Measurements from ENCODE around the gene C3.
"Not testable (repeated sequence)": the region's sequence is repeated elsewhere in the genome, so short reads cannot be mapped to it uniquely, and the experiment has no call there.

The C3 gene

DNA sequence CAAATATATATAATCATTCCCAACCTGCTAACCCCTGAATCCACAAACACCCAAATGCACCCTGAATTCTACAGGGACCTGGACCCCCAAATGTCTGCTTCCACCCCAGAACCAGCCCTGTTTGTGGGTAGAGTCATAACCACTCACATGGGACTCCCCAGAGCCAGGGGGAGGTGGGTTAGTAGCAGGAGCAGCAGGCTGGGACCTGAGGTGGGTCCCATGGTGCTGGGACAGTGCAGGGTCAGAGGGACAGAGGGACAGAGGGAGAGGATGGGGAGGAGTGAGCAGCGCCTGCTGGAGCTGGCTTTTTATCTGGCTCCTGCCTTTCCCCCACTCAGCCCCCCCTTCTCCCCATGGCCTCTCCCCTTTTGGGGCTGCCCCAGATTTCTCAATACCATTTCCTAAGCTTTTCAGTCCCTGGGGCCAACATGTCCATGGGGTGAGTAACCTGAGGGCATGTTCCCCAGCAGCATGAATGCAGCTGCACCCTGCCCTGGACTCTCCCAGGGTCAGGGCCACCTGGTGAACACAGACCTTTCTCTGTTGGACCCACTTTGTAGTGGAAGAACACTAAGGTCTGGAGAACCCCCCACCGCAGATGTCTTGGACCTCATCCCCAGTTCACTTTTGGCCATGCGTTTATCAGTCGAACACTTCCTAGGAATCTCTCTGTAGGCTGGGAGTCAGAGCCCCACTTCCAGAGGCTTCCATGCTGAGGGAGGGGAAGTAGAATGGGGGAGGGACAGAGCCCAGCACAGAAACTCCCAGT is at the start of gene C3:
Gene C3, minus strand, starts transcription at position 282 of the 769 bp plus-strand sequence. Its CDS starts 61 bp downstream, at position 221.
- DNase-seq (ENCODE audit: low read depth in 3 of 3): no peak

DNA sequence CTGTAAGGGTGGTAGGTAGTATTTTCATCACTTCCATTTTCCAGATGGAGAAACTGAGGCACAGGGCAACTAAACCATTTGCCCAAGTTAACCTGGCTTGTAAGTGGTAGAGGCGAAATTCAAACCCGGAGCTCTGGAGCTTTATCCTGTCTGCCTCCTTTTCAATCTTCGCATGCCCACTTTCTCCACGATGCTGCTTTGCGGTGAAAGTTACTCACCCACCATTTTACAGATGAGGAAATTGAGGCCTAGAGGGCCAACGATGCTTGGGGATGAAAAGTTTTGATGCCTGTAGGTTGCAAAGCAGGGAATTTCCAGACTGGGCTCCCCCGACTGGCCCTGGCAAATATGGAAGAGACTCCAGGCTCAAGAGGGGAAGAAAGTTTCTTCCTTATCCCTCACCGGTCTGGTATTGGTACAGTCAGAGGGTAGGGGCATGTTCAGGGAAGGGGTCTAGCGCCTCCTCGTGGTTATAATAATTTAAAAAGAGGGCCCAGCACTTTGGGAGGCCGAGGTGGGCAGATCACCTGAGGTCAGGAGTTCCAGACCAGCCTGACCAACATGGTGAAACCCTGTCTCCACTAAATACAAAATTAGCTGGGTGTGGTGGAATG is 48.7 kb upstream of the C3 start:
- no peak for DNase-seq (ENCODE audit: low read depth in 3 of 3)

DNA sequence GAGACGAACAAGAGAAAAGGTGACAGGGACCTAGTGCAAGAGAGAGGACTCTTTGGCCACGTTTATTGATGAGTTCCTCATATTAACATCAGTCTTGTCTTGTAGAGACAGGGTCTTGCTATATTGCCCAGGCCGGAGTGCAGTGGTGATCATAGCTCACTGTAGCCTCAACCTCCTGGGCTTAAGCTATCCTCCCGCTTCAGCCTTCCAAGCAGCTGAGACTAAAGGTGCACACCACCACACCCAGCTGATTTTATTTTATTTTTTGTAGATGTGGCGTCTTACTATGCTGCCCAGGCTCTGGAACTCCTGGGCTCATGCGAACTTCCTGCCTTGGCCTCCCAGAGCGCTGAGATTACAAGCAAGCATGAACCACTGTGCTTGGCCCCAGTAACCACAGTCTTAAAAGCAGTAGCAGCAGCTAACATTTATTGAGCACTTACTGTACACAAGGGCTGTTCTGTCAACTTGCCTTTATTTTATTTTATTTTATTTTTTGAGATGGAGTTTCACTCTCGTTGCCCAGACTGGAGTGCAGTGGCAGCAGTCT is 47.9 kb upstream of the C3 start:
- no peak for DNase-seq (ENCODE audit: low read depth in 3 of 3)

DNA sequence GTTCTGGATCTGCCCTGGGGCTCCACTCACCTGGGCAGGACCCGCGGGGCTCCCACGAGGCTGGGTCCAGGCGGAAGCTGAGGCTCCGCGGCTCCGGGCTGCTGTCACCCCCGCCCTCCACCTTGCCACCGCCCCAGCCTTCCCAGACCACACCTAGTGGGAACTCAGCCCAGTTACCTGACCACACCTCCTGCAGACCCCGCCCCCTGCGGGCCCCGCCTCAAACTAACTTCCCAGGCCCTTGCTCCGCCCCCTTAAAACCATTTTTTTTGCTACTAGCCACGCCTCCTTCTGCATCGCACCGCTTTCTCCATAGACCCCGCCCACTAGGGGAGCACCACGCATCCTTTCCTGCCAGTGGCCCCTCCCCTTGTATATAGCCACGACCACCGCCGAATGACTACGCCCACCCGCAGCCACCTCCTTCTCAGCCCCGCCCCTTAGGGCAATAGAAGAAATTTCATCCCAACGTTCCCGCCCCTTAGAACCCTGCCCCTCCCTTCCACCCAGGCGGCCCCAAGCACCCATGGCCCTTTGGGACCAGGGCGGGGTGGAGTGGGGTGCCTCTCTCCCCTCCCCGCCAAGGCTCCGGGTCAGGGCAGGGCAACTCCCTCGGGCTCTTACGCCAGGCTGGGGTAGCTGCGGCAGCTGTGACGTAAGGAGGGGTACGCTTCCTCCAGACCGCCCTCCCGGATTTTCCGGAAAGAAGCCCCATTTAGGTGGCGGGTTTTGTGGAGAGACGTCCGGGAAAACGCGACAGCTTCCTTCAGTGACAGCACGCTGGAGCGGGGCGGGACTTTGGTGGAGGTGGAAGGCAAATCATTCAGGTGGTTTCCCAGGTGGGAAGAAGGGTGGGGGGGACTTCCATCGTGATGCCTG is 47.1 kb upstream of the C3 start, which contains the start of gene SH2D3A:
Gene SH2D3A, minus strand, starts transcription at position 79 of the 879 bp plus-strand sequence. CDS start 3,687 bp downstream, outside the sequence.
- peak; percentile 88 to 94 (median 93) for DNase-seq (ENCODE audit: low read depth in 3 of 3)

DNA sequence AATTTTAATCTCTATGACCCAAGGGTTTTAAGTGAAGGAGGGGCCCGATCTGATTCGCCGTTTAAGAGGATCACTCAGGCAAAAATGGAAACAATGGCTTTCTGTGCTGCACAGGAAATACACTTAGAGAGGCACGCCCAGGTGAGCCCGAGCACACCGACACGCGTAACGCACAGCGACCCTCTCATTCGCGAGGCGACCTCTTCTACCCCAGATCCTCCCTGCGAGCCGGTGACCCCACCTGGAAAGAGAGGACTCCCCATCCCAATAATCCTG is 46.6 kb upstream of the C3 start:
- no peak for DNase-seq (ENCODE audit: low read depth in 3 of 3)

DNA sequence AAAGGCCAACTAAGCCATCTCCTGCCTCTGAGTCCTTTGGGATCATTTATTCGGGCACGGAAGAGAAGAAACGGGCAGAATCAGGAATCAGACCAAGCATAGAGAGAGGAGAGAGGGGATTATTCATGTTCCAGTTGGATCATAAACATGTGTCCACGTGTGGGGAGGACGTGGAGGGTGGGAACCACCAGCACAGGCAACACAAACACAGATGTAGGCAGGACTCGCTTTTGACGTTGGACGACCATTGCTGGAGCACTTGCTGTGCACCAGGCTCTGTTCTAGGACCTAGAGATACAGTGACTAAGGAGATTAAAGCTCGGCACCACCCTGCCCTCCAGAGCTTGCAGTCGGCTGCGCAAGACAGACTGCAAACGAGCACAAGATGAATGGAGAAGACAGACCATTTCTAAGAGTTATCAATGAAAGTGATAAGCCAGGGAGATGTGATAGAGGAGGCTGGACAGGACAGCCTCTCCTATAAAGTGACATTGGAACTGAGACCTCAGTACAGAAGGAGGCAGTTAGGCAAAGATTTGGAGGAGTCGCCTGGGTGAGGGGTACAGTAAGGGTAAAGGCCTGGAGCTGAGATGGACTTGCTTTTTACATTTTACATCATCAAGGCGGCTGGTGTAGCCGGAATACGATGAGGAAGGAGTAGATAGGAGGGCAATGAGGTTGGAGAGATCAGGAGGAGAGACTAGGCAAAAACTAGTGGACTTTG is 46.1 kb upstream of the C3 start:
- no peak for DNase-seq (ENCODE audit: low read depth in 3 of 3)

DNA sequence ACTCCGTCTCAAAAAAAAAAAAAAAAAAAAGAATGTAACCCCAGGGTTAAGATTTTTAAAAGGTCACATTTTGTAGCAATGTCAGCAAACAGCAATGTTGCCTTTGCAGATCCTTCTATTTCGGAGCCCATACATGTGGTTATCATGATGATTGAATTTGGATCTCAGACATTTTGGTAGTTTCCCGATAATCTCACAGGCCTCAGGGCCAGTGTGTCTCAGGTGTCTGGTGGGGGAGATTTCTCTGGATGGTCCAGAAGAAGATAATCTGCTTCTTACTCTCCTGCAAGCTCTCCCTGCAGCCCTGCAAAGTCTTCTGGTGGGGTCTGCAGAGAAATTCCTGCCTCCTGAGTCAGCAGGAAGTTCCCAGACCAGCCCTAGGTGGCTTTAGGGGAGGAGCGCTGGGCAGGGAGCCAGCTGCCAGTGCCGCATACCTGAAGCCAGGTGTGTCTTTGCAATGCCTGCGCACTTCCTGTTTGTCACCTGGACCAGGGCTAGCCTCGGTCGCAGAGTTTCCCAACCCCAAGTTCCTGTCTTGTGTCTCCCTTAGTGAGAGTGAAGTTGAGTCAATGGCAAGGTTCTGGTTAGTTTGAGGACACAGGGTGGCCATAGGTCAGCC is 45.4 kb upstream of the C3 start:
- DNase-seq (ENCODE audit: low read depth in 3 of 3): no peak

DNA sequence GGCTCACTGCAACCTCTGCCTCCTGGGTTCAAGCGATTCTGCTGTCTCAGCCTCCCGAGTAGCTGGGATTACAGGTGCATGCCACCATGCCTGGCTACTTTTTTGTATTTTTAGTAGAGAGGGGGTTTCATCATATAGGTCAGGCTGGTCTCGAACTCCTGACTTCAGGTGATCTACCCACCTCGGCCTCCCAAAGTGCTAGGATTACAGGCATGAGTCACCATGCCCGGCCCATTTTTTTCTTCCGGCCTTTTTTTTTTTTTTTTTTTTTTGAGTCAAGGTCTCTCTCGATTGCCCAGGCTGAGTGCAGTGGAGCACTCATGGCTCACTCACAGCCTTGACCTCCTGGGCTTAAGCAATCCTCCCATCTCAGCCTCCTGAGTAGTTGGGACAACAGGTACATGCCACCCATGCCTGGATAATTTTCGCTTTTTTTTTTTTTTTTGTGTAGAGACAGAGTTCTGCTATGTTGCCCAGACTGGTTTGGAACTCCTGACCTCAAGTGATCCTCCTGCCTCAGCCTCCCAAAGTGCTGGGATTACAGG is 41.9 kb upstream of the C3 start:
- not testable (repeated sequence) for DNase-seq (ENCODE audit: low read depth in 3 of 3)

DNA sequence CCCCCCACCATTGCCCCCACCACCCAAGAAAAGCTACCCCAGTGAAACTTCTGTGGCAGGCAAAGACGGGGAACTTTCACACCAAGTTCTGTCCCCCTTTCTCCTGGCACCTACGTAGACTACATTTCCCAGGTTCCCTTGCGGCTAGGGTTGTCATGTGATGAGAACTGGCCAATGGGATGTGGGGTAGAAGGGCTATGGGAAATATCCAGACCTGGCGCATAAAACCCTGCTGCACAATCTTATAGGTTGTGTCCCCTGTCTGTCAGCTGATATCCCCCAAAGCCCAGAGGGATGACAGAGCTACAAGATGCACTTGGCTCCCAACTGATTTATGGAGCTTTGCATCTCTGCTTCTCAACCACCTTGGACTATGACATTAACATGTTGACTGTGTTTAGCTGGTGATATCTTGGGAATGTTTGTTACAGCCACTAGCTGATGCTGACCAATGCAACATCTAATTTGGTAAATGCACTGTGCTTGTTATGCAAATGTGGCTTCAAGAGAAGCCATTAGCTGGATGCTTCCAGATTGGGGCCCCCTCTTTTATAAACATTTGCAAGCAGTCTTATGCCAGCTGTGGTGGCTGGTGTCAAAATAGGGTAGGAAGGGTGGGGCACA is 40.7 kb upstream of the C3 start:
- no peak for DNase-seq (ENCODE audit: low read depth in 3 of 3)

DNA sequence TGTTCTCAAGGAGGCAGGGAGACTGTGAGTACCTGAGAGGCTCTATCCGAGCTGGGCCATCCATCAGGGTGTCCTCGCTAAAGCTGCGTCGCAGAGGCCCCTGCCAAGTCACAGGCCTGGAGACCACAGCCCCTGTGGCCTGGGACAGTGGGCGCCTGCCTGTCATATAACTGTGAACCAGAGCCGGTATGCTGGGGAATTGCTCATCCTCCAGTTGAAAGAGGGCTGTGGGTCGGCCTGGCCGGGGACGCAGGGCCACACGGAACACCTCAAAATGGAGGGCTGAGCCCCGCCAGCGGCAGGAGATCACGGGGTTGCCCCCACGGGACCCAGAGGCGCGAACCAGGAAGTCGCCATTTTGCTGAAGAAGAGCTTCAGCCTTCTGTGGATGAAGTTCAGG is 40.2 kb upstream of the C3 start:
- DNase-seq (ENCODE audit: low read depth in 3 of 3): no peak

DNA sequence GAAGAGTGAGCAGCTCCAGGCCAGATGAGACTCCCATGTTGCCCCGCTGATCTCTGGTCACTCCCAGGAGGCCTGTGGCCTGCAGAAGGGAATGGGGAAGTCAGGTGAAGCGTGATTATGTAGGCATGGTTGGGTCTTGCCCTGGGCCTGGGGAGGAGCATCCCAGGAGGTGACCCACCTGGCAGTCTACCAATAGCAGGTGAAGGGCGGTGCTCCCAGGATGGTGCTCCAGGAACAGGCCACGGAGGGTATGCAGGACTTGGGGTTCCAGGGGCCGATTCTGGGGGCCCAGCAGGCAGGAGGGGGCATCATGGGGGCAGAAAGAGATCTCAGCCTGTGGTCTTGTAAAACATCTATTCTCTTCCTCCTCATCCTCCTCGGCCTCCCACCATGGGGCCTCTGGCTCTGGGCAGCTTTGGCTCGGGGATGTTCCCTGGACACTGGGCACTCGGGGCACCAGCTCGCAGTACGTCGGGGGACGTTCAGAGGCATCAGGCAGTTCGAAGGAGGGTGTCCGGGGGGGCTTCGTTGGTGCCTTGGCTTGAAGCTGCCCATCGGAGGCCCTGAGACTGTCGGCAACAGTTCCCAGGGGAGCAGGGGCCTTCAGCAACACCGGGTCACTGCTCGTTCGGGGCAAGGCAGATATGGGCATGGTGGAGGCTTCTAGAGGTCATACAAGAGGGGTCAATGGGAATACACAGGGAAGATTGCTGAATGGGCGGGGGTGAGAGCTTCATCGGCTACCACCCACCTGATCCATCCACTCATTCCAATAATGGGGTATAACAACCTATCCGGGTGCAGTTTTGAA is 34.4 kb upstream of the C3 start:
- no peak for DNase-seq (ENCODE audit: low read depth in 3 of 3)

DNA sequence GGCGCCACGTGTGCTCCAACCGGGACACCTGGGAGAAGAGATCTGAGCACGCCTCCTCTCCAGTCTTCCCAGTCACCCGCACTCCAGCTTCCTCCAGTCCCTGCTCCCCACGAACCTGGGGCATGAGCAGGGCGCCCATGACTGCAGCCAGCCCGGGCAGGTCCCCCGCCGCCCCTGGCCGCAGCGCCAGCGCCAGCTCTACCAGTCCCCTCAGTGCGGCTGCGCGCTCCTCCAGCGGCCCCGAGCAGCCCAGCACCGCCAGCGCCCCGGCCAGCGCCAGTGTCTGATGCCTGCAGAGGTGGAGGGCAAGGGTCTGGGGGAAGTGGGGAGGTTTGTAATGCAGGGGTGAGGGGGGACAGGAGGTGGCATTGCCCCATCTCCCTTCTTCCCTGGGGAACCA is 33.7 kb upstream of the C3 start:
- DNase-seq (ENCODE audit: low read depth in 3 of 3): no peak

DNA sequence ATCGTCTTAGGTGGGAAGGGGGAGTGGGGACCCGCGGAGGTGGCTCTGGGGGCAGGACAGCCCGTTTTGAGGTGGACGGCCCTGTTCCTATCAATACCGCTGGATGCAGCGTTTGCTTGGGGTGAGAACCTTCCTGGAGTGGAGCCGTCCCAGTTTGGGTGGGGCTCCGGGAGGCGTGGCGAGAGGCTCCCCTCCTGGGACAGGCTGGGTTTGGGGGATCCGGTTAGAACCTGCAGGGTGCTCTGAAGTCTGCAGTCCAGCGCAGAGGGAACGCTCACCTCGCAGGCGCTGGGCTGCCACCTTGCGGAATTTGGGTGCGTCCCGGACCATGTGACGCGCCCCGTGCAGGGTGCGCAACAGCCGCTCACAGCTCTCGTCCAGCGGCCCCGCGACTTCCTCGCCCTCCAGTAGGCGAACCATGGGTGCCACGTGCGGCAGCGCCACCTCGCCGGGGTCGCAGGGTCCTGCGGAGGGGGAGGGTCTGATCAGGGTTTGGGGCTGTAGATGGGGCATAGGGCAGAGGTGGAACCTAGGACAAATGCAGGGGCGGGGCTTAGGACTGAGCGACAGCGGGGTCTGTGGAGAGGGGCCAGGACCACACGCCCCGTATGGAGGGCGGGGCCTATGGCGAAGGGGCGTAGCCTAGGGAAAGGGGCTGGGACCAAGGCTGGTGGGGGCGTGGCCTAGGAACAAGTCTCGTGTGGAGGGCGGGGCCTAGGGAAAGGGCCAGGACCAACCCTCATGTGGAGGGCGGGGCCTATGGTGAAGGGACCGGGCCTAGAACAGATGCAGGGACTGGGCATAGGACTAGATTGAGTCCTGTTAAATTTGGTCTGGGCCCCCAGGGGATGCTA is 33.0 kb upstream of the C3 start:
- DNase-seq (ENCODE audit: low read depth in 3 of 3): peak; percentile 65 to 73 (median 73)

DNA sequence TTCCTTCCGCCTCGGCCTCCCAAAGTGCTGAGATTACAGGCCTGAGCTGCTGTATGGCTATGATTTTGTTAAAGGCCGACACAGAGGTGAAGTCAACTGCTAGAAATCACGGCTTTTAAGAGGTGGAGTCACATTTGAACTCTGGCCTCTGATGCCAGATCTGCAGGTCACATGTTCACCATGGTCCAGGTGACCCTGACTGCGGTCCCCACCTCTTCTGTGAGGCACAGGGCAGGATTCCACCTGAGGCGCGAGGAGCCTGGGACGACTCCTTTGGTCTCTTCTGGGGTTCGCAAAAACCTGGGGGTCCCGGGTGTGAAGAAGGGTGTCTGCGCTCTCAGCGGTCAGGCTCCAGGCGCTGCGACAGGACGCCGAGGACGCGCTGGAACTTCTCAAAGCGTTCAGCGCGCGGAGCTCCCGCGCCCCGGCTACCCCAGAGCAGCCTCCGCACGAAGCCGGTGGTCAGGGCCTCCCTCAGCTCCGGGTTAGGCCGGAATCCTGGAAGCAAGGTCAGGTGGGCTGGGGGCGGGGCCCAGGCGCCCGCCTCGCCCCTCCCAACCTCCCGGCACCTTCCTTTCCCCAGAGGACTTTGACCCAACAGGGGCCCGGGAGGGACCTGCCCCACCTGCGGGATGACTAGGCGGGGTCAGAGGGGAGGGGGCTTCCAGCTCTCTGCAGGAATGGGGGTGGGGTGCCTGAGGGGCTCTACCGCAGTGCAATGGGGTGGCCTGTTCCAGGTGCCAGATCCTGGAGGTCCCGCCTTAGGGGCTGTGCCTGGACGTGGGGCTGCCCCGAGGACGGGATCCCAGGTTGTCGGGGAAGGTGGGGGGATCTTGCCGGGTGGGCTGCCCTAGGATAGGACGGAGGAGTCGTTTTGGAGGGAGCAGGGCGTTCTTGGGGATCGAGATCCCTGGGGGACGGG is 32.1 kb upstream of the C3 start:
- DNase-seq (ENCODE audit: low read depth in 3 of 3): no peak

DNA sequence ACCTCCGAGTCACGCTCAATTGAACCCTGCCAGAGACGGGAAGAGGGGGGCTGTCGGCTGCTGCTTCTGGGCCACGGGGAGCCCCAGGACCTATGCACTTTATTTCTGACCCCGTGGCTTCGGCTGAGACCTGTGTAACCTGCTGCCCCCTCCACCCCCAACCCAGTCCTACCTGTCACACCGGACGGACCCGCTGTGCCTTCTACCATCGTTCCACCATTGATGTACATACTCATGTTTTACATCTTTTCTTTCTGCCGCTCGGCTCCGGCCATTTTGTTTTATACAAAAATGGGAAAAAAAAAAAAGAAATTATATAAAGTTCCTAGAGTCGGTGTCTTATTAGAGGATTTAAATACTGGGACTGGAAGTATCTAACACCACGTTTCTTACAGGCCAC is 30.7 kb upstream of the C3 start:
- no peak for DNase-seq (ENCODE audit: low read depth in 3 of 3)

DNA sequence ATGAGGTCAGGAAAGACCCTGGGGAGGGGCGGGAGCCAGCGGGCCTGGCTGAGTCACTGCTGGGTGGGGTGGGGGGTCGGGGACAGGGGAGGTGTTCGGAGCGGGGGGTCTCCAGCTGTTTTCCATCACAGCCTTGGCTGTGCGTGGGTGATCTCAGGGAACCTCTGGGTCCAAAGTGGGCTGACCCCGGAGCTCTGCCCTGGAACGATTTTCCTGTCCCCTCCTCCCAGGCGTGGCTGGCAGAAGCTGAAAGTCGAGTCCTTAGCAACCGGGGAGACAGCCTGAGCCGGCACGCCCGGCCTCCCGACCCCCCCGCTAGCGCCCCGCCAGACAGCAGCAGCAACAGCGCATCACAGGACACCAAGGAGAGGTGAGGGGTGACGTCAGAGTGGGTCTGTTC is 29.6 kb upstream of the C3 start:
- no peak for DNase-seq (ENCODE audit: low read depth in 3 of 3)

DNA sequence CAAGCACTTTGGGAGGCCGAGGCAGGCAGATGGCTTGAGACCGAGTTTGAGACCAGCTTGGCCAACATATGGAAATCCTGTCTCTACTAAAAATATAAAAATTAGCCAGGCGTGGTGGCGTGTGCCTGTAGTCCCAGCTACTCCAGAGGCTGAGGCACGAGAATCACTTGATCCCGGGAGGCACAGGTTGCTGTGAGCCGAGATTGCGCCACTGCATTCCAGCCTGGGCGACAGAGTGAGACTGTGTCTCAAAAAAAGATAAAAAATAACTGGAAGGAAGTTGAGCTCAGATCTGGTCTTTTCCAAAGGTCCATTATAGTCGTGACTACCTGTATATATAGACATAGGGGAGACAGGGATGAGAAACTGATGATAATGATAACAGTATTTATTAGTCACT is 28.1 kb upstream of the C3 start:
- DNase-seq (ENCODE audit: low read depth in 3 of 3): not testable (repeated sequence)

DNA sequence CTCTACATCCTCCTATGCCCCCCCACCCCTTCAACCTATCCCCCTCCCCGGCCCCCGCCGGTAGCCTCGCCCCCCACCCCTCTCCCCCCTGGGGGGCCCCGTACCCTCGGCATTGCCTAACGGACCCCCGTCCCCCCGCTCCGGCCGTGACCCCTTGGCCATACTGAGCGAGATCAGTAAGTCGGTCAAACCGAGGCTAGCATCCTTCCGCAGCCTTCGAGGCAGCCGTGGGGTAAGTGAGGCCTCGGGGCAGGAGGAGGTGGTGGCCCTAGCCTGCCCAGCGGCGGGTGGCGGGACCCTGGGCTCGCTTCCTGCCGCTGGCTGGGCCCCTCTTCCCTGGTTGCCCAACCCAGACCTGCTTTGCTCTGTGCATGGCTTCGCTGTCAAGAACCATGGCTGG is 25.5 kb upstream of the C3 start:
- no peak for DNase-seq (ENCODE audit: low read depth in 3 of 3)

Data from stimulated activated CD4-positive, alpha-beta T cell treated with anti-CD3 and anti-CD28 coated beads, TNF-alpha, amount 100 ng/mL, for 4 hours (primary cell).